Ovary (tissue), 9 donors: Measurements from ENCODE around the gene UHRF1. TPM values are rescaled to one million over a fixed set of nuclear protein-coding genes. Genes with fewer than 3 reads are reported as not detected.
"Not testable (repeated sequence)": the region's sequence is repeated elsewhere in the genome, so short reads cannot be mapped to it uniquely, and the experiment has no call there.

Experiments
- DNase-seq, 5 donors: peaks; one replicate each; pipeline ENCODE4 v3.0.0-alpha.2; 2019 to 2020
- H3K27ac ChIP-seq, 2 donors: fragments of 200-600 bp; one replicate each; pipeline versions ENCODE4 v1.5.1 to v1.8.0; 2019 to 2022
- H3K27me3 ChIP-seq: fragments of 200-600 bp; one replicate; pipeline ENCODE4 v1.8.0; 2022
- H3K36me3 ChIP-seq: fragments of 200-600 bp; sonication (generic); one replicate; pipeline ENCODE4 v1.5.1; 2019
- H3K4me1 ChIP-seq: one replicate; pipeline ENCODE4 v1.8.1; 2013; ENCODE audit warnings: mild to moderate bottlenecking, moderate library complexity; ENCODE audit not compliant: insufficient read depth
- H3K4me3 ChIP-seq: fragments of 200-600 bp; sonication (generic); one replicate; pipeline ENCODE4 v1.5.1; 2017
- H3K9me3 ChIP-seq, 2 donors: fragments of 200-600 bp in 1 of 2; sonication (generic) in 1 of 2; one replicate each; pipeline versions ENCODE4 v1.5.1 to v1.8.1; 2013 to 2019; ENCODE audit warnings: mild to moderate bottlenecking in 1 of 2, moderate library complexity in 1 of 2
- CTCF ChIP-seq, 3 donors: fragments of 450-650 bp in 2 of 3; fragments of 200-600 bp in 1 of 3; IDR thresholded peaks; one replicate each; pipeline versions ENCODE4 v1.5.1 to v1.8.0; 2016 to 2022; ENCODE audit warnings: antibody characterized with exemption in 3 of 3, mild to moderate bottlenecking in 1 of 3
- EP300 ChIP-seq: sonication (generic); formaldehyde crosslinking; IDR thresholded peaks from one replicate; pipeline ENCODE4 v1.6.1; 2017; ENCODE audit warnings: antibody characterized with exemption
- POLR2A ChIP-seq: fragments of 450-650 bp; IDR thresholded peaks from one replicate; pipeline ENCODE4 v1.6.1; 2017; ENCODE audit warnings: antibody characterized with exemption, mild to moderate bottlenecking, moderate library complexity
- WGBS, 3 donors: extraction: QIAGEN DNeasy Blood & Tissue Kit in 1 of 3; methylation state at CpG; one replicate each; pipeline versions ENCODE4 v1.1.5 to v1.1.7; 2013 to 2017; 5-methylcytosine and 5-hydroxymethylcytosine counted together
- intact Hi-C, 4 donors: fragments of 100-400 bp; cut with DNase I; formaldehyde crosslinking; loops; one replicate each; pipeline versions ENCODE4 v1.11.0 to v1.15.1; 2022 to 2023
- polyA plus RNA-seq, 2 donors: library from polyadenylated mRNA; stranded (reverse); fragments of 200-250 nt in 1 of 2; fragments of 350-450 nt in 1 of 2; fragmentation: Illumina TruSeq in 1 of 2; extraction: RNeasy Lipid Tissue Mini Kit (QIAGEN cat#74804) in 1 of 2; gene quantifications; one replicate each; pipeline ENCODE4 v1.2.3, GENCODE V29; 2013 to 2014
- total RNA-seq, 7 donors: library from RNA; depleted of rRNA in 2 of 7; stranded (reverse); fragments of >200 nt in 2 of 7; fragmentation: NEBNext Ultra II Directional in 3 of 7; extraction: Animal tissue kit (Norgen Biotek cat#: 25700) in 3 of 7; gene quantifications; one replicate each; pipeline versions ENCODE4 v1.1.0 to v1.2.4, GENCODE V29; 2016 to 2023
- donor health status: DM: no; HTN: no; CAD: no; lungs with moderate emphysema.
- donor health status: DM: no; HTN: no; CAD: no.
- donor health status: Bipolar disorder and iron deficiency.
- donor health status: DM: yes; HTN: yes; CAD: no.
- donor health status: DM: no; HTN: no; CAD: no.
- donor health status: DM: yes; HTN: yes; CAD: no.

Gene UHRF1
- total and polyA plus RNA-seq, 9 donors, result 0.18 to 4.0 (median 0.50) TPM

- H3K27me3 ChIP-seq, result no peaks in the 10 kb centered on the region
- DNase-seq, result no peak
- no peaks in the 10 kb centered on the region for H3K4me1 ChIP-seq
- no peak overlapping the region for H3K4me3 ChIP-seq
- intact Hi-C loops, result no loop called here
- H3K27ac ChIP-seq, result no peak overlapping the region
- TF ChIP-seq EP300, result no peak
- TF ChIP-seq CTCF (IDR thresholded peaks at IDR 0.05), result no peak
- no peak for TF ChIP-seq POLR2A
- no peaks in the 10 kb centered on the region for H3K9me3 ChIP-seq
- no peaks in the 10 kb centered on the region for H3K36me3 ChIP-seq
- 55 to 62% (median 55%) methylated on average over 14 of the region's 14 CpGs for WGBS, 3 donors
These were observed 20.1 kb upstream of the UHRF1 start for GRCh38 chr19:4889034-4889815.

GRCh38 chr19:4891066-4891465, 18.2 kb upstream of the UHRF1 start:
- Histone ChIP-seq H3K27ac (no peak overlapping the region), H3K36me3 (no peaks in the 10 kb centered on the region), H3K4me3 (no peak overlapping the region), H3K27me3 (no peaks in the 10 kb centered on the region), H3K9me3 (no peaks in the 10 kb centered on the region), H3K4me1 (no peaks in the 10 kb centered on the region)
- TF ChIP-seq CTCF (IDR thresholded peaks at IDR 0.05) (no peak), EP300 (no peak), POLR2A (no peak)
- intact Hi-C loops, result no loop called here
- 83 to 89% (median 84%) methylated on average over 22 of the region's 22 CpGs for WGBS, 3 donors
- no peak for DNase-seq

GRCh38 chr19:4892962-4893361, 16.3 kb upstream of the UHRF1 start:
- H3K9me3 ChIP-seq, H3K27ac ChIP-seq, intact Hi-C loops, H3K27me3 ChIP-seq, H3K4me1 ChIP-seq, DNase-seq, H3K36me3 ChIP-seq, H3K4me3 ChIP-seq: not testable (repeated sequence)
- 89 to 93% (median 90%) methylated on average over 11 of the region's 11 CpGs for WGBS, 3 donors

GRCh38 chr19:4896372-4896771, 12.9 kb upstream of the UHRF1 start:
- Histone ChIP-seq H3K27ac (no peak overlapping the region), H3K36me3 (no peaks in the 10 kb centered on the region), H3K4me1 (no peaks in the 10 kb centered on the region), H3K4me3 (no peak overlapping the region), H3K27me3 (no peaks in the 10 kb centered on the region), H3K9me3 (no peaks in the 10 kb centered on the region)
- no peak for TF ChIP-seq POLR2A
- no peak for TF ChIP-seq CTCF (IDR thresholded peaks at IDR 0.05)
- TF ChIP-seq EP300, result no peak
- DNase-seq, result peak in 1 of 5 donors; percentile 30
- 51 to 52% (median 52%) methylated on average over 3 of the region's 3 CpGs for WGBS, 3 donors
- intact Hi-C loops, result no loop called here

- TF ChIP-seq EP300 (no peak), CTCF (IDR thresholded peaks at IDR 0.05) (no peak), POLR2A (no peak)
- H3K4me3 ChIP-seq, result no peak overlapping the region
- WGBS, 3 donors, result 95 to 97% (median 96%) methylated on average over 7 of the region's 7 CpGs
- H3K27ac ChIP-seq, result no peak overlapping the region
- H3K4me1 ChIP-seq, result no peaks in the 10 kb centered on the region
- intact Hi-C loops, result no loop called here
- H3K27me3 ChIP-seq, result no peaks in the 10 kb centered on the region
- H3K9me3 ChIP-seq, result no peaks in the 10 kb centered on the region
- no peak for DNase-seq
- H3K36me3 ChIP-seq, result no peaks in the 10 kb centered on the region
These were observed 12.2 kb upstream of the UHRF1 start for GRCh38 chr19:4897146-4897545.

- H3K27ac ChIP-seq, intact Hi-C loops, H3K36me3 ChIP-seq, H3K4me1 ChIP-seq, H3K9me3 ChIP-seq, H3K4me3 ChIP-seq, DNase-seq, H3K27me3 ChIP-seq: not testable (repeated sequence)
- WGBS, 3 donors, result 81% methylated on average over 13 of the region's 13 CpGs
These were observed 8.4 kb upstream of the UHRF1 start for GRCh38 chr19:4900879-4901278.
